WERI-Rb-1 (cell line): Measurements from ENCODE around the gene TEPSIN.

Experiments used
- DNase-seq: peaks from one replicate; pipeline ENCODE4 v3.0.0-alpha.2; 2020
- H3K27ac ChIP-seq: fragments of 250-450 bp; sonication (Bioruptor Pico); 2 replicates; pipeline ENCODE4 v1.5.1; 2020; ENCODE audit warnings: mild to moderate bottlenecking, moderate library complexity
- H3K27me3 ChIP-seq: fragments of 250-450 bp; sonication (Bioruptor Pico); 2 replicates; pipeline ENCODE4 v1.5.1; 2021; ENCODE audit warnings: mild to moderate bottlenecking, low read depth, moderate library complexity; ENCODE audit not compliant: insufficient read depth, severe bottlenecking
- H3K36me3 ChIP-seq: fragments of 250-450 bp; sonication (Bioruptor Pico); 2 replicates; pipeline ENCODE4 v1.5.1; 2020; ENCODE audit warnings: mild to moderate bottlenecking, moderate library complexity
- H3K4me3 ChIP-seq: 2 replicates; pipeline ENCODE4 v1.5.1; 2011; ENCODE audit warnings: low read depth, mild to moderate bottlenecking, control low read depth, low read length
- H3K9me3 ChIP-seq: fragments of 250-450 bp; sonication (Bioruptor Pico); 2 replicates; pipeline ENCODE4 v1.5.1; 2021; ENCODE audit warnings: mild to moderate bottlenecking, moderate library complexity; ENCODE audit not compliant: severe bottlenecking
- TF ChIP-seq, protein P1 (sequence below): IDR thresholded peaks from 2 replicates; pipeline ENCODE4 v1.5.1; 2011; ENCODE audit warnings: low read depth, mild to moderate bottlenecking, control low read depth, inconsistent platforms, low read length

The TEPSIN gene

DNA sequence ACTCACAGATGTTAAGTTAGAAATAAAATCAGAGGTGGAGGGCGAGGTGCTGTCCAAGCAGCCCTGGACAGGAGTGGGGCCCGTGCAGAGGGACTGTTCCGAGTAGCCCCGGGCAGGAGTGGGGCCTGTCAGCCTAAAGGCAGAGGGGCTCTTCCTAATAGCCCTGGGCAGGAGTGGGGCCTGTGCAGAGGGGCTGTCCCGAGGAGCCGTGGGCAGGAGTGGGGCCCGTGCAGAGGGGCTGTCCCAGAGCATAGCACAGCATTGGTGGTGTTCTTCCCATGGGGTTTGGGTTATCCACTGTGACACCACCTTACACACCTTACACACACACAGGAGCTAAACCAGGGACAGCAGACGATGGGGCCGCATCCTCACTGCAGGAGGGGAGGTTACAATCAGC lies 26.5 kb downstream of the TEPSIN start:
- Histone ChIP-seq H3K9me3 (no peaks in the 10 kb centered on the region), H3K36me3 (peaks cover 65% of the 10 kb centered on the region), H3K27ac (no peak overlapping the region), H3K4me3 (no peak overlapping the region), H3K27me3 (no peaks in the 10 kb centered on the region)
- TF ChIP-seq, protein P1, sequence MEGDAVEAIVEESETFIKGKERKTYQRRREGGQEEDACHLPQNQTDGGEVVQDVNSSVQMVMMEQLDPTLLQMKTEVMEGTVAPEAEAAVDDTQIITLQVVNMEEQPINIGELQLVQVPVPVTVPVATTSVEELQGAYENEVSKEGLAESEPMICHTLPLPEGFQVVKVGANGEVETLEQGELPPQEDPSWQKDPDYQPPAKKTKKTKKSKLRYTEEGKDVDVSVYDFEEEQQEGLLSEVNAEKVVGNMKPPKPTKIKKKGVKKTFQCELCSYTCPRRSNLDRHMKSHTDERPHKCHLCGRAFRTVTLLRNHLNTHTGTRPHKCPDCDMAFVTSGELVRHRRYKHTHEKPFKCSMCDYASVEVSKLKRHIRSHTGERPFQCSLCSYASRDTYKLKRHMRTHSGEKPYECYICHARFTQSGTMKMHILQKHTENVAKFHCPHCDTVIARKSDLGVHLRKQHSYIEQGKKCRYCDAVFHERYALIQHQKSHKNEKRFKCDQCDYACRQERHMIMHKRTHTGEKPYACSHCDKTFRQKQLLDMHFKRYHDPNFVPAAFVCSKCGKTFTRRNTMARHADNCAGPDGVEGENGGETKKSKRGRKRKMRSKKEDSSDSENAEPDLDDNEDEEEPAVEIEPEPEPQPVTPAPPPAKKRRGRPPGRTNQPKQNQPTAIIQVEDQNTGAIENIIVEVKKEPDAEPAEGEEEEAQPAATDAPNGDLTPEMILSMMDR: no peak
- DNase-seq: no peak

DNA sequence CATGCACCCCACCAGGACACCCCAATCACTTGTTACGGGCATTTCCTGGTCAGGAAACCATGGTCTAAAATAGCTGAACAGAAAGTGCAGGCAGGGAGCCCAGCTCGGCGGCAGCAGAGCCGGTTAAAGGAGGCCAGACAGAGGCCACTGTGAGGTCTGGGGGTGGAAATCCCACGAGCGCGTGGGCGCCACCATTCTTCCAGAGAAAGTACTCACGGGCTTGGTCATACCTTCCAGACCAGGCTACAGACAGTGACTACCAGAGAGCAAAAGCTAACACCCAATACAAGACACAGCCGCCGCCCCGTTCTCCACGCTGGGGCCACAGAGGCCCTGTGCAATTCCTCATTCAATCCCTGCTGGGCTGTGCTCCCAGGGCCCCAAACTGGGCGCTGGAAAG lies 28.0 kb downstream of the TEPSIN start:
- Histone ChIP-seq H3K27ac (no peak overlapping the region), H3K4me3 (no peak overlapping the region), H3K9me3 (no peaks in the 10 kb centered on the region), H3K36me3 (peaks cover 65% of the 10 kb centered on the region), H3K27me3 (no peaks in the 10 kb centered on the region)
- no peak for DNase-seq
- TF ChIP-seq, protein P1: peak; percentile 20; the same call in 1 of the 2 replicates

DNA sequence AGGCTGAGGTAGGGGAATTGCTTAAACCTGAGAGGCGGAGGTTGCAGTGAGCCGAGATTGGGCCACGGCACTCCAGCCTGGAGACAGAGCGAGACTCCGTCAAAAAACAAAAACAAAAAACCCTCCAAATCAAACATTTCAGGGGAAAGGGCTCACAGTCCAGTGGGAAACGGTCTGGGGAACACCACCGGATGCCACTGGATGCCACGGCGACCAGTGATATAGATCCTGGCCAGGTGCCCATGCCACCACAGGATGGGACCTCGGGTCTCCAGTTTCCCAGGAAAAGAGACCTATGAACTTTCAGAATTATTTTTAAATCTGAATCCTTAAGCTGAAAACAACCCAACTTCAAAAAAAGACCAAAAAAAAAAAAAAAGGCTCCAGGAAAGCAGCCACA lies 28.4 kb downstream of the TEPSIN start:
- H3K27ac ChIP-seq: no peak overlapping the region

DNA sequence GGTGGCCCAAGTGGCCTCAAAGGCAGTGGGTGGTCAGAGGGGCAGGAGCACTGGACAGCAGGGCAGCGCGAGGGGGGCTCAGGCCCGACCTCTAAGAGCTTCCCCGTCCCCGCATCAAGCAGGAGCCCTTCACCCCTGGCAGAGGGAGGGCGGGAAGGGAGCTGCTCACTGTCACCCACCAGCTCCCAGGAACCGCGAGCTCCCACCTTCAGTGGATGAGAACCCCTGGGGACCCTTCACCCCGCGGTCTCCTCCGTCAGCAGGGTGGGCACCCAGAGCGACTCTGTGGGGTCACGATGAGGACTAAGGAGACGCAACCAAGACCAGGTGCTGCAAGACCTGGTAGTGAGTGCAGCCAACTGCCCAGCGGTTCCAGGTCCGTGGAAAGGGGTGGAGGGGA lies 29.7 kb downstream of the TEPSIN start:
- DNase-seq: no peak
- Histone ChIP-seq H3K36me3 (peaks cover 73% of the 10 kb centered on the region), H3K9me3 (no peaks in the 10 kb centered on the region), H3K4me3 (no peak overlapping the region), H3K27me3 (no peaks in the 10 kb centered on the region), H3K27ac (no peak overlapping the region)
- TF ChIP-seq, protein P1: no peak

More for the DNA sequence above, 28.4 kb downstream of the TEPSIN start:
- Histone ChIP-seq H3K36me3 (peaks cover 66% of the 10 kb centered on the region), H3K27me3 (no peaks in the 10 kb centered on the region), H3K4me3 (no peak overlapping the region), H3K9me3 (no peaks in the 10 kb centered on the region)
- no peak for DNase-seq
- TF ChIP-seq, protein P1: no peak

DNA sequence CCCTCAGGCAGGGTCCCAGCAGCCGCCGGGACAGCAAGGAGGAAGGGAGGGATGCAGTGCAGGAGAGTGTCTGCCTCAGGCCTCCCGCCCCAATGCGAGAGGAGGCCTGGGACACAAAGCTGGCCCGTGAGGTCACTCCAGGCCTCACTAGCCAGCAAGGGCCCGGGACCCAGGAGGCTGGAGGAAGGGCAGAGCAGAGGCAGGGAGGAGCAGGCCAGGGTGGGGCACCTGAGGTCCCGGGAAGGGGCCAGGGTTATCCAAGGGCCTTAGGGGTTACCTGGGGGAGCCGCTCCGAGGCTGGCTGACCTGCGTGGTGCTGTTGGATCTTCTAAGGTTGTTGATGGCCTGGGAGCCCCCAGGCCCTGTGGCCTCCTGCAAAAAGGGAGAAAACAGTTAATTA lies 30.2 kb downstream of the TEPSIN start:
- Histone ChIP-seq H3K4me3 (no peak overlapping the region), H3K9me3 (no peaks in the 10 kb centered on the region), H3K36me3 (peaks cover 73% of the 10 kb centered on the region), H3K27me3 (no peaks in the 10 kb centered on the region), H3K27ac (no peak overlapping the region)
- no peak for DNase-seq
- TF ChIP-seq, protein P1: no peak

DNA sequence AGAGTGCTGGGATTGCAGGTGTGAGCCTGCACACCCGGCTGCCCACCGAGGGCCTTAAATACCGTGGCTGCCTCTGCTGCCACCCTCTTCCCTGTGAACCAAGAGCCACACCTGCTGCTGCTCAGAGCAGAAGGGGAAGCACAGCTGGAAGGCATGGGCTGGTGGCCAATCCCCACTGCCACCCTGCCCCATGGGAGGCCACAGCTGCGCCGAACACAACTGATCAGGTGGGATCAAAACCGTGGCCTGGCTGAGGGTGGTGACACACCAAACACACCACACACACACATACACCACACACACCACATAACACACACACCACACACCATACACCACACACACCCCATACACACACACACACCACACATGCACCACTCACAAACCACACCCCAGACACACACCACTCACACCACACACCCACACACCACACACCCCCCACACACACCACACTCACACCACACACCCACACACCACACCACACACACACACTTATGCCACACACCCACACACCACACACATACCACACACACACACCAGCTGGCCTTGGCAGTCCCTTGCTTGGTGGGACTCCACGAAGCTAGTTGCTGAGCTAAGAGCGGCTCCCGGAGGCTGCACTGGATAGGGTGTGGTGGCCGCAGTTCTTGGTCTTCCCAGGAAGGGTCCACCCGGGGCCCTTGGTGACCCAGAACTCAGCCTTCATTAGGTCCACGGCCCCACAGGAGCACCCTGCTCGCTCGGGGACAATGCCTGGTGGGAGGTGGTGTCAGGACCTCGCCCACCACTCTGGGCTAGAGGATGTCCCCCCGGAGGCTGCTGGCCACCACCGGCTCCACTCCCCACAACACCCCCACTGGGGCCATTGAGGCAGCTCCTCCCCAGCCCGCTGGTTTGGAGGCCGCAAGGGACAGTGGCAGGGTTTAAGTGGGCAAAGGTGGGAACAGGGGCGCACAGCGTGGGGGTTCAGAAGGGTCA lies 31.0 kb downstream of the TEPSIN start:
- TF ChIP-seq, protein P1: no peak
- Histone ChIP-seq H3K27ac (no peak overlapping the region), H3K4me3 (no peak overlapping the region), H3K9me3 (no peaks in the 10 kb centered on the region), H3K27me3 (no peaks in the 10 kb centered on the region), H3K36me3 (peaks cover 73% of the 10 kb centered on the region)
- no peak for DNase-seq
